ENCODE results near the gene SDK1.

Gene SDK1

GRCh38 chr7:3443716-3444115 is 142.7 kb downstream of the SDK1 start:
- DNase-seq (ENCODE audit: low read depth): no peak
- TF ChIP-seq CTCF (IDR thresholded peaks at IDR 0.05; ENCODE audit: low read depth, low read length, missing control alignments): no peak
- no peak overlapping the region for H3K4me3 ChIP-seq (ENCODE audit: low read depth, low read length)

- no peak for TF ChIP-seq CTCF (IDR thresholded peaks at IDR 0.05; ENCODE audit: low read depth, low read length, missing control alignments)
- H3K4me3 ChIP-seq (ENCODE audit: low read depth, low read length): no peak overlapping the region
- DNase-seq (ENCODE audit: low read depth): no peak
Measured at GRCh38 chr7:3446786-3447185, 145.7 kb downstream of the SDK1 start.

GRCh38 chr7:3451701-3452100 is 150.6 kb downstream of the SDK1 start:
- no peak for TF ChIP-seq CTCF (IDR thresholded peaks at IDR 0.05; ENCODE audit: low read depth, low read length, missing control alignments)
- H3K4me3 ChIP-seq (ENCODE audit: low read depth, low read length): no peak overlapping the region
- no peak for DNase-seq (ENCODE audit: low read depth)

- H3K4me3 ChIP-seq (ENCODE audit: low read depth, low read length): no peak overlapping the region
Measured at GRCh38 chr7:3453398-3453797, 152.3 kb downstream of the SDK1 start.

GRCh38 chr7:3455806-3456595 is 154.9 kb downstream of the SDK1 start:
- no peak overlapping the region for H3K4me3 ChIP-seq (ENCODE audit: low read depth, low read length)
- no peak for TF ChIP-seq CTCF (IDR thresholded peaks at IDR 0.05; ENCODE audit: low read depth, low read length, missing control alignments)
- no peak for DNase-seq (ENCODE audit: low read depth)

More at GRCh38 chr7:3453398-3453797, 152.3 kb downstream of the SDK1 start:
- no peak for DNase-seq (ENCODE audit: low read depth)
- TF ChIP-seq CTCF (IDR thresholded peaks at IDR 0.05; ENCODE audit: low read depth, low read length, missing control alignments): no peak

- H3K4me3 ChIP-seq (ENCODE audit: low read depth, low read length): no peak overlapping the region
- TF ChIP-seq CTCF (IDR thresholded peaks at IDR 0.05; ENCODE audit: low read depth, low read length, missing control alignments): no peak
- DNase-seq (ENCODE audit: low read depth): no peak
Measured at GRCh38 chr7:3459111-3459510, 158.1 kb downstream of the SDK1 start.

- no peak for TF ChIP-seq CTCF (IDR thresholded peaks at IDR 0.05; ENCODE audit: low read depth, low read length, missing control alignments)
- DNase-seq (ENCODE audit: low read depth): no peak
- no peak overlapping the region for H3K4me3 ChIP-seq (ENCODE audit: low read depth, low read length)
Measured at GRCh38 chr7:3461923-3462322, 160.9 kb downstream of the SDK1 start.
